NCI-H748 treated with DMSO at 0.1 percent for 48 hours (cell line): Measurements from ENCODE around the gene ANKRD13D.
"Not testable (repeated sequence)": the region's sequence is repeated elsewhere in the genome, so short reads cannot be mapped to it uniquely, and the experiment has no call there.

Experiments used
- DNase-seq: peaks from one replicate; lab custom pipeline; 2025; lab: John Stamatoyannopoulos, UW

The ANKRD13D gene

GRCh38 chr11:67317205-67317887 lies 28.2 kb downstream of the ANKRD13D start:
- peak; percentile 96 for DNase-seq

- no peak for DNase-seq
Measured at GRCh38 chr11:67317888-67318555, 28.9 kb downstream of the ANKRD13D start.

GRCh38 chr11:67318876-67319275 lies 29.8 kb downstream of the ANKRD13D start:
- not testable (repeated sequence) for DNase-seq

- no peak for DNase-seq
Measured at GRCh38 chr11:67320011-67320410, 30.9 kb downstream of the ANKRD13D start.

- no peak for DNase-seq
Measured at GRCh38 chr11:67320691-67321090, 31.6 kb downstream of the ANKRD13D start.

GRCh38 chr11:67321313-67321871 lies 32.3 kb downstream of the ANKRD13D start:
- no peak for DNase-seq

- DNase-seq = no peak
Measured at GRCh38 chr11:67322049-67322448, 32.9 kb downstream of the ANKRD13D start.

GRCh38 chr11:67323526-67323925 lies 34.4 kb downstream of the ANKRD13D start:
- no peak for DNase-seq

GRCh38 chr11:67332081-67332691 lies 43.1 kb downstream of the ANKRD13D start:
- no peak for DNase-seq

- no peak for DNase-seq
Measured at GRCh38 chr11:67337257-67337656, 48.2 kb downstream of the ANKRD13D start.

- DNase-seq = no peak
Measured at GRCh38 chr11:67344264-67344663, 55.2 kb downstream of the ANKRD13D start.

- DNase-seq = no peak
Measured at GRCh38 chr11:67345247-67345919, 56.3 kb downstream of the ANKRD13D start.

- peak; percentile 7 for DNase-seq
Measured at GRCh38 chr11:67345920-67346819, 57.1 kb downstream of the ANKRD13D start.

GRCh38 chr11:67347964-67348749 lies 59.1 kb downstream of the ANKRD13D start:
- no peak for DNase-seq

GRCh38 chr11:67349036-67349435 lies 59.9 kb downstream of the ANKRD13D start:
- no peak for DNase-seq

GRCh38 chr11:67349457-67349856 lies 60.4 kb downstream of the ANKRD13D start:
- DNase-seq = no peak

GRCh38 chr11:67349928-67350465 lies 60.9 kb downstream of the ANKRD13D start:
- no peak for DNase-seq

- peak; percentile 50 for DNase-seq
Measured at GRCh38 chr11:67351275-67352005, 62.3 kb downstream of the ANKRD13D start.
